ENCODE data around the gene PTPRT. TPM values are rescaled to one million over a fixed set of nuclear protein-coding genes. Genes with fewer than 3 reads are reported as not detected.

The PTPRT gene
- total and polyA plus RNA-seq, 10 of the 15 experiments (the other 5 are each of a cell fraction or from before 2014, with no cell fraction given) = not detected

DNA sequence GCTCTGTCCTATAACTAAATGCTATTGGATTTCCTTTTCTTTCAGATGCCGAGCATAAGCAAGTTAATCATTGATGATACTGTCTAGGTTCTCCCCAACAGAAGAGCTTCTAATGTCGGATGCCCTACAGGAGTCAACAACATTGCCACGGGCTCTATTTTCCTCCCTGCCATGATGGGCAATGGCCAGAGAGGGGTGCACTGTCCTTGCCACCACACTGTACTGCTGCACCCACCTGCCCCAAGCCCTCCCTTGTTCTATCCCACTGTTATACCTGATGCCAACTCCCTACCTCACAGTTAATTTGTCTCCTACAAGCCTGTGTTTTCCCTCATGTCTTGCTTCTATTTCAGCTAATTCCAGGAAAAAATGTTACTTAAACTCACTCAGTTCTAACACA, 797.9 kb downstream of the PTPRT start (continued):
- TF ChIP-seq, protein P1, sequence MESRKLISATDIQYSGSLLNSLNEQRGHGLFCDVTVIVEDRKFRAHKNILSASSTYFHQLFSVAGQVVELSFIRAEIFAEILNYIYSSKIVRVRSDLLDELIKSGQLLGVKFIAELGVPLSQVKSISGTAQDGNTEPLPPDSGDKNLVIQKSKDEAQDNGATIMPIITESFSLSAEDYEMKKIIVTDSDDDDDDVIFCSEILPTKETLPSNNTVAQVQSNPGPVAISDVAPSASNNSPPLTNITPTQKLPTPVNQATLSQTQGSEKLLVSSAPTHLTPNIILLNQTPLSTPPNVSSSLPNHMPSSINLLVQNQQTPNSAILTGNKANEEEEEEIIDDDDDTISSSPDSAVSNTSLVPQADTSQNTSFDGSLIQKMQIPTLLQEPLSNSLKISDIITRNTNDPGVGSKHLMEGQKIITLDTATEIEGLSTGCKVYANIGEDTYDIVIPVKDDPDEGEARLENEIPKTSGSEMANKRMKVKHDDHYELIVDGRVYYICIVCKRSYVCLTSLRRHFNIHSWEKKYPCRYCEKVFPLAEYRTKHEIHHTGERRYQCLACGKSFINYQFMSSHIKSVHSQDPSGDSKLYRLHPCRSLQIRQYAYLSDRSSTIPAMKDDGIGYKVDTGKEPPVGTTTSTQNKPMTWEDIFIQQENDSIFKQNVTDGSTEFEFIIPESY (IDR thresholded peaks at IDR 0.05) = no peak
- TF ChIP-seq STAT3 (IDR thresholded peaks at IDR 0.05; ENCODE audit: low read depth, low read length) (no peak), SIX5 (IDR thresholded peaks at IDR 0.05; ENCODE audit: low read depth, low read length, severe bottlenecking) (no peak), SMAD1 (IDR thresholded peaks at IDR 0.05; ENCODE audit: low read depth, partially characterized antibody) (no peak), CBFB (IDR thresholded peaks at IDR 0.05; ENCODE audit: low read depth) (no peak), USF1 (IDR thresholded peaks at IDR 0.05; ENCODE audit: borderline replicate concordance, extremely low read length, insufficient read depth, low read depth, low read length) (no peak)
- TF ChIP-seq, protein P2, sequence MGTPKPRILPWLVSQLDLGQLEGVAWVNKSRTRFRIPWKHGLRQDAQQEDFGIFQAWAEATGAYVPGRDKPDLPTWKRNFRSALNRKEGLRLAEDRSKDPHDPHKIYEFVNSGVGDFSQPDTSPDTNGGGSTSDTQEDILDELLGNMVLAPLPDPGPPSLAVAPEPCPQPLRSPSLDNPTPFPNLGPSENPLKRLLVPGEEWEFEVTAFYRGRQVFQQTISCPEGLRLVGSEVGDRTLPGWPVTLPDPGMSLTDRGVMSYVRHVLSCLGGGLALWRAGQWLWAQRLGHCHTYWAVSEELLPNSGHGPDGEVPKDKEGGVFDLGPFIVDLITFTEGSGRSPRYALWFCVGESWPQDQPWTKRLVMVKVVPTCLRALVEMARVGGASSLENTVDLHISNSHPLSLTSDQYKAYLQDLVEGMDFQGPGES (IDR thresholded peaks at IDR 0.05) = no peak
- TF ChIP-seq, protein P3, sequence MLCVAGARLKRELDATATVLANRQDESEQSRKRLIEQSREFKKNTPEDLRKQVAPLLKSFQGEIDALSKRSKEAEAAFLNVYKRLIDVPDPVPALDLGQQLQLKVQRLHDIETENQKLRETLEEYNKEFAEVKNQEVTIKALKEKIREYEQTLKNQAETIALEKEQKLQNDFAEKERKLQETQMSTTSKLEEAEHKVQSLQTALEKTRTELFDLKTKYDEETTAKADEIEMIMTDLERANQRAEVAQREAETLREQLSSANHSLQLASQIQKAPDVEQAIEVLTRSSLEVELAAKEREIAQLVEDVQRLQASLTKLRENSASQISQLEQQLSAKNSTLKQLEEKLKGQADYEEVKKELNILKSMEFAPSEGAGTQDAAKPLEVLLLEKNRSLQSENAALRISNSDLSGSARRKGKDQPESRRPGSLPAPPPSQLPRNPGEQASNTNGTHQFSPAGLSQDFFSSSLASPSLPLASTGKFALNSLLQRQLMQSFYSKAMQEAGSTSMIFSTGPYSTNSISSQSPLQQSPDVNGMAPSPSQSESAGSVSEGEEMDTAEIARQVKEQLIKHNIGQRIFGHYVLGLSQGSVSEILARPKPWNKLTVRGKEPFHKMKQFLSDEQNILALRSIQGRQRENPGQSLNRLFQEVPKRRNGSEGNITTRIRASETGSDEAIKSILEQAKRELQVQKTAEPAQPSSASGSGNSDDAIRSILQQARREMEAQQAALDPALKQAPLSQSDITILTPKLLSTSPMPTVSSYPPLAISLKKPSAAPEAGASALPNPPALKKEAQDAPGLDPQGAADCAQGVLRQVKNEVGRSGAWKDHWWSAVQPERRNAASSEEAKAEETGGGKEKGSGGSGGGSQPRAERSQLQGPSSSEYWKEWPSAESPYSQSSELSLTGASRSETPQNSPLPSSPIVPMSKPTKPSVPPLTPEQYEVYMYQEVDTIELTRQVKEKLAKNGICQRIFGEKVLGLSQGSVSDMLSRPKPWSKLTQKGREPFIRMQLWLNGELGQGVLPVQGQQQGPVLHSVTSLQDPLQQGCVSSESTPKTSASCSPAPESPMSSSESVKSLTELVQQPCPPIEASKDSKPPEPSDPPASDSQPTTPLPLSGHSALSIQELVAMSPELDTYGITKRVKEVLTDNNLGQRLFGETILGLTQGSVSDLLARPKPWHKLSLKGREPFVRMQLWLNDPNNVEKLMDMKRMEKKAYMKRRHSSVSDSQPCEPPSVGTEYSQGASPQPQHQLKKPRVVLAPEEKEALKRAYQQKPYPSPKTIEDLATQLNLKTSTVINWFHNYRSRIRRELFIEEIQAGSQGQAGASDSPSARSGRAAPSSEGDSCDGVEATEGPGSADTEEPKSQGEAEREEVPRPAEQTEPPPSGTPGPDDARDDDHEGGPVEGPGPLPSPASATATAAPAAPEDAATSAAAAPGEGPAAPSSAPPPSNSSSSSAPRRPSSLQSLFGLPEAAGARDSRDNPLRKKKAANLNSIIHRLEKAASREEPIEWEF (IDR thresholded peaks at IDR 0.05; ENCODE audit: insufficient replicate concordance, low read depth, low read length) = no peak
